GM12873 (cell line): ENCODE measurements around the gene SLC29A3.

Experiments
- TF ChIP-seq, protein P1 (sequence below): IDR thresholded peaks from 2 replicates; pipeline ENCODE4 v1.5.1; 2012; ENCODE audit warnings: low read depth, mild to moderate bottlenecking, moderate library complexity, low read length, control low read depth; ENCODE audit not compliant: insufficient read depth; ENCODE audit errors: missing control alignments

SLC29A3 gene

DNA sequence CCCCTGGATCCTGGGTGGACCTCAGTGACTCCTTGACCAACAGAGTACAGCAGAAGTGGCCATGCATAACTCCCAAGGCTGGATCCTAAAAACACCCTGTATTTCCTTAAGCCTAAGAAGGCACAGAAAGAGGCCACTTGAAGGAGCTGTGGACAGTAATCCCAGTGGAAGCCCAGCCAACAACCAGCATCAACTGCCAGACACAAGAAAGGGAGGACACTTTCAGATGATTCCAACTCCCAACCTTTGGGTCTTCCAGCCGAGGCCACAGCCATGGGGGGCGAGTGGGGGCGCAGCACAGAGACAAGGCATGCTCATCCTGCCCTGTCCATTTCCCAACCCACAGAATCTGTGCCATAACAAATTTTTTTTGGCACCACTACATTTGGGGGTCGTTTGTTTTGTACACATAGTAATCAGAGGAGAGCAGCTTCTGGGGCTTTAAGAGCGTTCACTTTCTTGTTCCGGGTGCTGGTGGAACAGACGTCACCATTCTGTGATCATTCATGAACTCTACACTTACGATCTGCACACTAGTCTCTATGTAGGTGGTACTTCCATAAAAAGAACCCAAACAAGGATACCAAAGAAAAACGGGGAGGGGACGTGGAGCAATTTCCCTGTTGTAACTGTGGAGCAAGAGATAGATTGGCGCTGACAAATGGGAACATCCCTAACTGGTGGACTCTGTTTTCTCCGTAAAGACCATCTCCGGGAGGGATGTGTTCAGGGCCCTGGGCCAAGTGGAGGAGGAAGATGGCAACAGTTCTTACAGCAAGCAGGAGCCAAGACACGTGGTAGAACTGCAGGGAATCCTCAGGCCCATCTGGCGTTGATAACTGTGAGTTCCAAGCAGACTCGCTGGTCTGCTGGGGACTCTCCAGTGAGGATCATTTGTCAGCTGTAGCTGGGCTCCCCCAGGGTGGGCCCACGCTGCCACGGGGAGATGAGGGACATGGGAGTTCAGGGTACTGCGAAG, 6.0 kb upstream of the SLC29A3 start:
- TF ChIP-seq, protein P1, sequence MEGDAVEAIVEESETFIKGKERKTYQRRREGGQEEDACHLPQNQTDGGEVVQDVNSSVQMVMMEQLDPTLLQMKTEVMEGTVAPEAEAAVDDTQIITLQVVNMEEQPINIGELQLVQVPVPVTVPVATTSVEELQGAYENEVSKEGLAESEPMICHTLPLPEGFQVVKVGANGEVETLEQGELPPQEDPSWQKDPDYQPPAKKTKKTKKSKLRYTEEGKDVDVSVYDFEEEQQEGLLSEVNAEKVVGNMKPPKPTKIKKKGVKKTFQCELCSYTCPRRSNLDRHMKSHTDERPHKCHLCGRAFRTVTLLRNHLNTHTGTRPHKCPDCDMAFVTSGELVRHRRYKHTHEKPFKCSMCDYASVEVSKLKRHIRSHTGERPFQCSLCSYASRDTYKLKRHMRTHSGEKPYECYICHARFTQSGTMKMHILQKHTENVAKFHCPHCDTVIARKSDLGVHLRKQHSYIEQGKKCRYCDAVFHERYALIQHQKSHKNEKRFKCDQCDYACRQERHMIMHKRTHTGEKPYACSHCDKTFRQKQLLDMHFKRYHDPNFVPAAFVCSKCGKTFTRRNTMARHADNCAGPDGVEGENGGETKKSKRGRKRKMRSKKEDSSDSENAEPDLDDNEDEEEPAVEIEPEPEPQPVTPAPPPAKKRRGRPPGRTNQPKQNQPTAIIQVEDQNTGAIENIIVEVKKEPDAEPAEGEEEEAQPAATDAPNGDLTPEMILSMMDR = no peak

DNA sequence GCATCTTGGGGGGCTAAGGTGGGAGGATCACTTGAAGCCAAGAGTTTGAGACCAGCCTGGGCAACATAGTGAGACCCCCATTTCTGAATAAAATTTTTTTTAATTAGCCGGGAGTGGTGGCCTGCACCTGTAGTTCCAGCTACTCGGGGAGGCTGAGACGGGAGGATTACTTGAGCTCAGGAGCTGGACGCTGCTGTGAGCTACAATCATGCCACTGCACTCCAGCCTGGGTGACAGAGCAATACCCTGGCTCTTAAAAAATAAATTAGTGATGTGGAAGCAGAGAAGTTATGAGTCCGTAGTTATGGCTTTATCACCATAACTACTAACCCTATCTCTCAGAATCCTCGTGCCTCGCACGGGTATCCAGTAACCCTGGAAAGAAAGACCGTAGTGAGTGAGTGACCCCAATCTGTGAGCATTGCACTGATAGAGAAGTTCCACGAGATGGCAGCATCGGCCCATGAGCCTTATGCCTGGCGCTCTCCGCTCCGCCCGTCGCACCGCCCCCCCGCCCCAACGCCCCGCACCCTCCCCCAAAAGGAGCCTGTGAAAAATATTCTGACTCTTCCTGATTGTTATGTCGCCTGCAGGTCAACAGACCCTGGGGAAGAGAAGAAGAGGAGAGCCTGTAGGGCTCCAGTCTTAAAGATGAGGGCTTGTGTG, 4.9 kb upstream of the SLC29A3 start:
- TF ChIP-seq, protein P1 = peak; percentile 93

DNA sequence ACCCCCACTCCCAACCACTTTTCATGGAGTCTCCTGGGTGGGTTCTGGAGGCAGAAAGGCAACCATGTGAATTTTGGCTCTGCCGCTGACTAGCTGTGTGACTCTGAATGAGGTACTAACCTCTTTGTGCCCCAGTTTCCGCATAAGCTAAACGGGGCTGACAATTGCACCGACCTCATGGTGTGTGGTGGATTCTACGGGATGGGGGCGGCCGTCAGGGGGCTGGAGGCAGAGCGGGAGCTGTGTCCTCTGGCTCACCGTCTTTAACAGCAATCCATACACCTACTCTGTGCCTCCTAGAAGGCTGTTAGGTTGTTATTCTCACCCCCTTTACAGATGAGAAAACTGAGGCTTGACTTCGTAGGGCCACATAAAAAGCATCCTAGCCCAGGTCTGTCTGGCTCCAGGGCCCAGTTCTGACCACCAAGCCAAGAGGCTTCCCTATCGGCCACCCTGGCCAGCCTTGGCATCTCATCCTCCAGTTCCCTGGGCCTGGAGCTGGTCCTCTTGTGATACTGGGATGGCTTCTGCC, 4.3 kb upstream of the SLC29A3 start:
- TF ChIP-seq, protein P1 = no peak

DNA sequence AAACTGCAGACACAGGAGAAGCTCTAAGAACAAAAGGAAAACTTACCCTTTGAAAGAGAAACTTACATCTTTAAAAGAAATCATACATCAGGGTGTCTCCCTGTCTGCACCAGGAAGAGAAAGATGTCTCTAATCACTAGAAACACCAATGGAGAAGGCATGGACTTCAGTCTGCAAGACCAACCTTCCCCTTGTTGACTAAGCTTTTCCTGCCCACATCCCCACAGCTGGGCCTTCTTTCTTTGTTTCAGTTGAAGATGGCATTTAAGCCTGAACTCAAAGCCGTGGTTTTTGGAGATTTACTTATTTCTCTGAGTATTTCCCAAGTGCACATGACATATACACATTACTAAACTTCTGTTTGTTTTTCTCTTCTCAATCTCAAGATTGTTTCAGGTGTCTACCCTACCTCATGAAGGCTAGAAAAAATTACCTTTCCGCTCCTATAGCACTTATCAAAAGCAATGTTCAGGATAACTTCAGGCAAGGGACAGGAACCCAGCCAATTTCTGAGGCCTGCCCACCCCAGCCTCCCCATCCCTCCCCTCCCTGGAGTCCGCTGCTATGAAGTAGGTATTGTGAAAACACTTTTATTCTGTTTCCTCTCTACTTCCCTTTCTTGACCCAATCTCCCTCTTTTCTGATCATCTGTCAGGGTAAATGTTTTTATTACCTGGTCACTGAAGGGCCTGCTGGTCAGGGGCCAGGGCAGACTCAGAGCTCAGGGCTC, 2.8 kb upstream of the SLC29A3 start:
- TF ChIP-seq, protein P1 = no peak

DNA sequence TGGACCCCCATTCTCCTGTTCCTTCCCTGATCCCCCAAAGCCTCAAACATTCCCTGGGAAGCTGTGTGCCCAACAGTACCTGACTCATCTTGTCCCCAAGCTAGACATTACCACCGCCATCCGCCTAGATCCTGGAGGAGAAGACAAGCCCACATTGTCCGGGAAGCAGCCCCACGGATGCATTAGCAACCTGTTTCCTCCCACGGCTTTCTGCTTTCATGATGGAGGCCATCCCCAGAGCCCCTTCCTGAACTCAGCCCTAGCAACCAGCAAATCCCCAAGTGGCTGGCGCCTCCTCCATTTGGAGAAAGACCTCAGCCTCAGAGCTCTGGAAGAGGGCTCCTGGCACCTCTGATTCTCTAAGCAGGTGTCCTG, 2.3 kb upstream of the SLC29A3 start:
- TF ChIP-seq, protein P1 = no peak

DNA sequence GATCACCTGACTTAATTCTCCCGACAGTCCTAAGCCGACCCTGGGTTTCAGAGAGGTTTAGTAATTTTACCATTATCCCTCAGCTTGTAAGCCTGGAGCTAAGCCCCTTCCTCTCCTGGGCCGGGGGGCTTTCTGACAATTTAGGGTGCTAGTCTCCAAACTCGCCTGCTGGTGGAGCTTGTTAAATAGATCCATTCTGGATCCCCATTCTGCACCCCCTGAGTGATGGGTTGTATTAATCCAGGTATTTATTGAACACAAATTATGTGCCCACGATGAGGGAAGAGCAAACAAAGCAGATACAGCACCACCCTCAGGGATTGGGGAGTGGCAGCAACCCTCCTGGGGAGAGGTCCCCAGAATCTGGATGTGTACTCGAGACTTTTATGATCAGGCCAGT, 1.3 kb upstream of the SLC29A3 start:
- TF ChIP-seq, protein P1 = no peak
